Activated B cell treated with CpG ODN at 0.5 μM for 24 hours (primary cell): ENCODE data around the gene ACSM3. TPM values are rescaled to one million over a fixed set of nuclear protein-coding genes. Genes with fewer than 3 reads are reported as not detected.
"Not testable (repeated sequence)": the region's sequence is repeated elsewhere in the genome, so short reads cannot be mapped to it uniquely, and the experiment has no call there.

Experiments
- ATAC-seq: fragments of 200-7000 bp; cut with Tn5 transposase; one replicate; pipeline ENCODE4 v1.10.0; 2021; ENCODE audit warnings: low read depth, mild to moderate bottlenecking, moderate library complexity
- CTCF ChIA-PET: fragments of 350-600 bp; sonication (Branson Sonifier 250); formaldehyde crosslinking; loops from one replicate; lab custom pipeline; 2021; ENCODE audit warnings: antibody characterized with exemption; lab: Charles Lee
- POLR2A ChIA-PET: fragments of 350-600 bp; sonication (Branson Sonifier 250); formaldehyde crosslinking; loops from one replicate; lab custom pipeline; 2021; ENCODE audit warnings: antibody characterized with exemption; lab: Charles Lee
- DNase-seq: peaks from one replicate; pipeline ENCODE4 v3.0.0; 2022
- H3K27ac Mint-ChIP-seq: one replicate; pipeline ENCODE4 v1.8.0; 2020; ENCODE audit warnings: mixed read lengths
- H3K27me3 Mint-ChIP-seq: one replicate; pipeline ENCODE4 v1.8.0; 2021; ENCODE audit warnings: mixed read lengths
- H3K36me3 Mint-ChIP-seq: one replicate; pipeline ENCODE4 v1.8.0; 2021; ENCODE audit warnings: low read depth, mixed read lengths
- H3K4me1 Mint-ChIP-seq: one replicate; pipeline ENCODE4 v1.8.0; 2021; ENCODE audit warnings: mixed read lengths
- H3K4me3 Mint-ChIP-seq: one replicate; pipeline ENCODE4 v1.8.0; 2020; ENCODE audit warnings: mild to moderate bottlenecking, mixed read lengths
- H3K9me3 Mint-ChIP-seq: one replicate; pipeline ENCODE4 v1.8.0; 2020; ENCODE audit warnings: mixed read lengths
- intact Hi-C: fragments of 100-400 bp; cut with micrococcal nuclease; formaldehyde crosslinking; loops from one replicate; pipeline ENCODE4 v1.15.1; 2024
- total RNA-seq: library from RNA; stranded (reverse); gene quantifications from 2 replicates; pipeline ENCODE4 v1.2.3, GENCODE V29; 2022
- TF ChIP-seq, protein P1 (sequence below): fragments of 200-600 bp; IDR thresholded peaks from one replicate; pipeline ENCODE4 v1.8.0; 2022; ENCODE audit warnings: antibody characterized with exemption, mild to moderate bottlenecking

The ACSM3 gene, protein sequence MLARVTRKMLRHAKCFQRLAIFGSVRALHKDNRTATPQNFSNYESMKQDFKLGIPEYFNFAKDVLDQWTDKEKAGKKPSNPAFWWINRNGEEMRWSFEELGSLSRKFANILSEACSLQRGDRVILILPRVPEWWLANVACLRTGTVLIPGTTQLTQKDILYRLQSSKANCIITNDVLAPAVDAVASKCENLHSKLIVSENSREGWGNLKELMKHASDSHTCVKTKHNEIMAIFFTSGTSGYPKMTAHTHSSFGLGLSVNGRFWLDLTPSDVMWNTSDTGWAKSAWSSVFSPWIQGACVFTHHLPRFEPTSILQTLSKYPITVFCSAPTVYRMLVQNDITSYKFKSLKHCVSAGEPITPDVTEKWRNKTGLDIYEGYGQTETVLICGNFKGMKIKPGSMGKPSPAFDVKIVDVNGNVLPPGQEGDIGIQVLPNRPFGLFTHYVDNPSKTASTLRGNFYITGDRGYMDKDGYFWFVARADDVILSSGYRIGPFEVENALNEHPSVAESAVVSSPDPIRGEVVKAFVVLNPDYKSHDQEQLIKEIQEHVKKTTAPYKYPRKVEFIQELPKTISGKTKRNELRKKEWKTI
- 12.8 and 13.6 TPM in 2 replicates for total RNA-seq

DNA sequence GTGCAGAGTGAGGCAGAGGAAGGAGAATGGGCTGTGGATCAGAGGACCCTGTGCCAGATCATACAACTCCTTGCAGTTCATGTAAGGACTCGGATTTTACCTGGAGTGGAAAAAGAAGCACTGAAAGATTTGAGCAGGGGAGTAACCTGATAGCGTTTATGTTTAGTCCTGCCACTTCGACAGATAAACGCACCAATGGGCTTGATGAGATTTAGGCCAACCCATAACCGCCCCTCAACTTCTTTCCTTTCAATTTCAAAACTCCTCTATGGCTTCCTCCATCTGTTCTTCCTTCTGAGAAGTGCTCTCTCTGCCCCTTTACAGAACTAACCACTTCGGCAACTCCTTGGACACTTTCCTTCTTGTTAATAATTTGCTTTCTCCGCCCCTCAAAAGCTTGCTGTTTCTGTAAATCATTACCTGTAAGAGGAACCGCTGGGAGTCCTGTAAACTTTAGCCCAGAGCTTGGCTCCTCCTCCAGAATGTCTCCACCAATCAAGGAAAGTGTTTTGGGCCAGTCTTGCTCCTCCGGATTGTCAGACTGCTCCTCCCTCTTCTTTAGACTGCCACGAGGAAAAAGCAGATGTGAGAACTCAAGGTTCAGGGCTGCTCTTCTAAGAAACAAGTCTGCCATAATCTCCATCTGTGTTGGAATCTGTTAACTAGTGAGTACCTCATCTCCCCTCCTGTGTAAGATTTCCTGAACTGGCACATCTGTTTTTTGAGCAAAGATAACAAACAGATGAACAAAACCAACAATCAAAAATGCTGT is at the start of gene ACSM3:
TSS of gene ACSM3 (plus strand) at position 554 of the 772 bp plus-strand sequence. CDS start 6,021 bp downstream, outside the sequence.
- Mint-ChIP-seq H3K9me3 (peaks cover 8% of the 10 kb centered on the region), H3K27ac (peak within 1 kb of the TSS; percentile 93), H3K36me3 (peaks cover 9% of the 10 kb centered on the region), H3K4me3 (peak within 1 kb of the TSS; percentile 90), H3K27me3 (no peaks in the 10 kb centered on the region), H3K4me1 (peaks cover 15% of the 10 kb centered on the region)
- peak; percentile 100 for ATAC-seq
- TF ChIP-seq, protein P1, sequence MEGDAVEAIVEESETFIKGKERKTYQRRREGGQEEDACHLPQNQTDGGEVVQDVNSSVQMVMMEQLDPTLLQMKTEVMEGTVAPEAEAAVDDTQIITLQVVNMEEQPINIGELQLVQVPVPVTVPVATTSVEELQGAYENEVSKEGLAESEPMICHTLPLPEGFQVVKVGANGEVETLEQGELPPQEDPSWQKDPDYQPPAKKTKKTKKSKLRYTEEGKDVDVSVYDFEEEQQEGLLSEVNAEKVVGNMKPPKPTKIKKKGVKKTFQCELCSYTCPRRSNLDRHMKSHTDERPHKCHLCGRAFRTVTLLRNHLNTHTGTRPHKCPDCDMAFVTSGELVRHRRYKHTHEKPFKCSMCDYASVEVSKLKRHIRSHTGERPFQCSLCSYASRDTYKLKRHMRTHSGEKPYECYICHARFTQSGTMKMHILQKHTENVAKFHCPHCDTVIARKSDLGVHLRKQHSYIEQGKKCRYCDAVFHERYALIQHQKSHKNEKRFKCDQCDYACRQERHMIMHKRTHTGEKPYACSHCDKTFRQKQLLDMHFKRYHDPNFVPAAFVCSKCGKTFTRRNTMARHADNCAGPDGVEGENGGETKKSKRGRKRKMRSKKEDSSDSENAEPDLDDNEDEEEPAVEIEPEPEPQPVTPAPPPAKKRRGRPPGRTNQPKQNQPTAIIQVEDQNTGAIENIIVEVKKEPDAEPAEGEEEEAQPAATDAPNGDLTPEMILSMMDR: no peak
- CTCF ChIA-PET: interaction anchor here (0.7 to 1.4 kb wide), 2 partner anchors 11 to 35 kb away, joined by 3 read pairs; no protein-coding TSS in a partner anchor
- intact Hi-C loops: loop anchor here (1.0 to 5.0 kb wide), 5 partner anchors 12 to 514 kb away; partner anchors contain the start of genes CRYM, DCUN1D3, ERI2 and LYRM1
- POLR2A ChIA-PET: interaction anchor here (0.6 to 2.5 kb wide), 2 partner anchors 23 to 141 kb away, joined by 3 to 19 read pairs; partner anchors contain the start of gene THUMPD1
- DNase-seq: peak; percentile 26

DNA sequence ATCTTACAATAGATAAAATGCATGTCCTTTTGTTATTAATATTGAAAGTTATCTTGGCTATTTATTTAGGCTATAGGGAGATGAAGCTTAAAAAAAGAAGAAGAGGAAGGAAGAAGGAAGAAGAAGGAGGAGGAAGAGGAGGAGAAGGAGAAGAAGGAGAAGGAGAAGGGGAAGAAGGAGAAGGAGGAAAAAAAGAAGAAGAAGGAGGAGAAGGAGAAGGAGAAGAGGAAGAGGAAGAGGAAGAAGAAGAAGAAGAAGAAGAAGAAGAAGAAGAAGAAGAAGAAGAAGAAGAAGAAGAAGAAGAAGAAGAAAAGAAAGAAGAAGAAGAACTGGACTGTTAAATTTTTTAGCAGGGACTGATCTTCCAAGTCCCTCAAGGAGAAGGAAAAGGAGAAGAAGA is 46.1 kb upstream of the ACSM3 start:
- H3K4me1 Mint-ChIP-seq, ATAC-seq, H3K9me3 Mint-ChIP-seq, H3K27me3 Mint-ChIP-seq, POLR2A ChIA-PET, H3K4me3 Mint-ChIP-seq, H3K36me3 Mint-ChIP-seq, DNase-seq, intact Hi-C loops, CTCF ChIA-PET, H3K27ac Mint-ChIP-seq: not testable (repeated sequence)

DNA sequence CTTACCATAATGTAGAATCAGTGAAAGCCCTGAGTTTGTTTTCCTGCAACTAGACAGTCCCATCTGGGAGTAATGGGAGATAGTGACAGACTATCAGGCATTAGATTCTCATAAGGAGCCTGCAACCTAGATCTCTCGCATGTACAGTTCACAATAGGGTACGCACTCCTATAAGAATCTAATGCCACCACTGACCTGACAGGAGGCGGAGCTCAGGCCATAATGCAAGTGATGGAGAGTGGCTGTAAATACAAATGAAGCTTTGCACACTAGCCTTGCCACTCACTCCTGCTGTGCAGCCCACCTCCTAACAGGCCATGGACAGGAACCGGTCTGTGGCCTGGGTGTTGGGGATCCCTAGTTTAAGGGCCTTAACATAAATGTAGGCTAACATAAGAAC is 43.6 kb upstream of the ACSM3 start:
- Mint-ChIP-seq H3K27me3 (no peaks in the 10 kb centered on the region), H3K27ac (no peak overlapping the region), H3K9me3 (no peaks in the 10 kb centered on the region), H3K4me1 (no peaks in the 10 kb centered on the region), H3K4me3 (no peak overlapping the region), H3K36me3 (peaks cover 1% of the 10 kb centered on the region)
- intact Hi-C loops: no loop called here
- DNase-seq (no peak), ATAC-seq (no peak)
- TF ChIP-seq, protein P1: no peak
- ChIA-PET POLR2A (no interaction called here), CTCF (no interaction called here)

DNA sequence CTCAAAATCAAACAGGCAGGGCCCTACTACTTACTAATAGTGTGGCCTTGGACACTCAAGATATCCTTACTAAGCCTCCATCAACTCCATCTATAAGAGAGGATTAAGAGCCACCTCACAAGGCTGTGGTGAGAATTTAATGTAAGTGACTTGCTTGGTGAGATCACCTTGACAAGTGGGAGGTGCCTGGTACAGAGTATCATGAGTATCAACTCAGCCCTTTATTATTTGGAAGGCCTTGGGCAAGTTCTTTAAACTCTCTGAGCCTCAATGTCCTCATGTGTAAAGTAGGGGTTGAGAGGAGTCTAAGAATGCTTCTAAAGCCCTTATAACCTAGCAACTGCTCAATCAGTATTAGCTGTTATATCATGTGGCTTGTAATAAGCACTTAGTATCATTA is 37.2 kb upstream of the ACSM3 start:
- no peak overlapping the region for H3K27ac Mint-ChIP-seq

DNA sequence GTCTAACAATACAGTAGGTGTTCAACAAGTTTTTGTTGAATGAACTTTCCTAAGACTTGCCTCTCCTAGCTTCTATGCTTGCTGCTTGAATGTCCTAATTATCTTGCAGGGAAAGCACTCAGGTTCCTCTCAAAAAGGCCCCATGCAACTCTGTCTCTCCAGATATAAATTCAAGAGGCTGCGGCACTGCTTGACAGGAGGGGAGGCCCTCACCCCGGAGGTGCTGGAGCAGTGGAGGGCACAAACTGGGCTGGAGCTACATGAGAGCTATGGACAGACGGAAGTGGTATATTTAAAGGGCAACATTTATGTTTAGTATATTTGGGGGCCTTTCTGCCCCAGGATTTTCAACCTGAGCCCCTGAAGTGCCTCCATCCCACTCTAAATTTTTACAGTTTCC is 36.6 kb upstream of the ACSM3 start:
- ChIA-PET POLR2A (no interaction called here), CTCF (interaction anchor here (1.7 kb wide), 1 partner anchor 27 kb away, joined by 3 read pairs; no protein-coding TSS in a partner anchor)
- Mint-ChIP-seq H3K4me1 (no peaks in the 10 kb centered on the region), H3K4me3 (no peak overlapping the region), H3K27ac (no peak overlapping the region), H3K36me3 (peaks cover 12% of the 10 kb centered on the region), H3K27me3 (no peaks in the 10 kb centered on the region), H3K9me3 (no peaks in the 10 kb centered on the region)
- ATAC-seq: no peak
- intact Hi-C loops: no loop called here
- no peak for DNase-seq
- TF ChIP-seq, protein P1: no peak

More for the DNA sequence above, 37.2 kb upstream of the ACSM3 start:
- no peak for ATAC-seq
- Mint-ChIP-seq H3K36me3 (peaks cover 12% of the 10 kb centered on the region), H3K4me1 (no peaks in the 10 kb centered on the region), H3K4me3 (no peak overlapping the region), H3K27me3 (no peaks in the 10 kb centered on the region), H3K9me3 (no peaks in the 10 kb centered on the region)
- ChIA-PET POLR2A (no interaction called here), CTCF (interaction anchor here (1.7 kb wide), 1 partner anchor 27 kb away, joined by 3 read pairs; no protein-coding TSS in a partner anchor)
- intact Hi-C loops: no loop called here
- TF ChIP-seq, protein P1: no peak
- no peak for DNase-seq
